Lower leg skin (tissue), 4 donors: ENCODE measurements around the gene RFK. TPM values are rescaled to one million over a fixed set of nuclear protein-coding genes. Genes with fewer than 3 reads are reported as not detected.
"Not testable (repeated sequence)": the region's sequence is repeated elsewhere in the genome, so short reads cannot be mapped to it uniquely, and the experiment has no call there.

ENCODE experiments used
- DNase-seq, 2 donors: peaks; one replicate each; pipeline ENCODE4 v3.0.0-alpha.2; 2019; ENCODE audit warnings: low spot score in 2 of 2
- H3K4me3 ChIP-seq: fragments of 200-600 bp; sonication (generic); 2 replicates; pipeline ENCODE4 v1.5.1; 2017; ENCODE audit warnings: mild to moderate bottlenecking, low read depth; ENCODE audit not compliant: poor library complexity, severe bottlenecking
- CTCF ChIP-seq, 3 donors: fragments of 450-650 bp; IDR thresholded peaks; one replicate each; pipeline ENCODE4 v1.5.1; 2016; ENCODE audit warnings: antibody characterized with exemption in 3 of 3, mild to moderate bottlenecking in 3 of 3, moderate library complexity in 2 of 3
- POLR2A ChIP-seq, 2 donors: fragments of 450-650 bp; IDR thresholded peaks; one replicate each; pipeline ENCODE4 v1.6.1; 2016 to 2017; ENCODE audit warnings: antibody characterized with exemption in 2 of 2, mild to moderate bottlenecking in 1 of 2, moderate library complexity in 1 of 2
- WGBS, 2 donors: methylation state at CpG; one replicate each; pipeline ENCODE4 v1.1.5; 2018; 5-methylcytosine and 5-hydroxymethylcytosine counted together
- intact Hi-C: fragments of 100-400 bp; cut with DNase I; formaldehyde crosslinking; loops from one replicate; pipeline ENCODE4 v1.15.0; 2023; ENCODE audit warnings: low total_unique reads
- total RNA-seq, 4 donors: library from RNA; depleted of rRNA; stranded (reverse); fragments of >200 nt; gene quantifications; one replicate each; pipeline ENCODE4 v1.1.0, GENCODE V29; 2016

Gene RFK
- total RNA-seq: 10 to 100 TPM; 10.8 to 20.4 (median 14.1) TPM

DNA sequence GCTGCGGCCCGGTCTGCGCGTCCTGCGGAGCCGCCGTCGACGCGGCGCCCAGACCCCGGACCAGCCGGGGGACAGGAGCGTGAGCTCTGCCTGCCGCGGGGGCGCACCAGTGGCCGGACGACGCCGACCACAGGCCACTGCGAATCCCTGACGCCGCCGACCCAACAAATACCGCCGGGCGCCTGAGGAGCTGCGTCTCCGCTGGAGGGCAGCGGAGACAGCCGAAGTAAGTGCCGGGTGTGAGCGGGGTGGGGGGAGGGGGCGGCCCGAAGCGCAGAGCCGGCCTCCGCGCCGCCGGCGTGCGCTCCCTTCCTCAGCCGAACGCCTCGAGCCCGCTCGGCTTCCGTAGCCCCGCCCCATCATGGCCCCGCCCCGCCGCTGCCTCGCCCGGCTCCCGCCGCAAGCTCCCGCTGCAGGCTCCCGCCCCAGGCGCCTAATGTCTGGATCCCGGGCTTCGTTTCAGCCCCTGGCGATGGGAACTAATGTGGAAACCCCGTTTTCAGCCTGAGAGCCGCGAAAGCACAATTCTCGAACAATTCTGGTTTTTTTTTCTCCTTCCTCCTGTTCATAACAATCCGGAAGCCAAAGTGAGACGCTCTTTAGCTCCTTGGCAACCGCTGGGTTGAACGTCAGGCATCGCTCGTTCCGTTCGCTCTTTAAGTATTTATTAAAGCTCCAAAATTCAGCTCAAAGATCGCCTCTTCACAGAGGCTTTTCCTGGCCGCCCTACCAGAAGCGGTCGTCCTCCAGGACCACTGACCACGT is at the start of gene RFK:
Gene RFK, minus strand, starts transcription at position 232 of the 765 bp plus-strand sequence. CDS start 255 bp downstream, outside the sequence.
- WGBS, 2 donors: 0 to 1% methylated on average over 35 to 40 of the region's 81 CpGs
- intact Hi-C loops: no loop called here
- peak; percentile 86 to 99 for DNase-seq
- H3K4me3 ChIP-seq: peak within 1 kb of the TSS; percentile 93
- no peak for TF ChIP-seq POLR2A (IDR thresholded peaks at IDR 0.05)
- TF ChIP-seq CTCF (IDR thresholded peaks at IDR 0.05): no peak

- no peak for TF ChIP-seq CTCF (IDR thresholded peaks at IDR 0.05)
- TF ChIP-seq POLR2A (IDR thresholded peaks at IDR 0.05): no peak
- H3K4me3 ChIP-seq: no peak overlapping the region
- DNase-seq: no peak
- intact Hi-C loops: no loop called here
- WGBS, 2 donors: 65 to 71% methylated on average over 3 of the region's 3 CpGs
Observed at GRCh38 chr9:76443887-76444286, 49.7 kb upstream of the RFK start.

- 88% methylated on average over 10 of the region's 10 CpGs for WGBS, 2 donors
- no peak for TF ChIP-seq POLR2A (IDR thresholded peaks at IDR 0.05)
- no peak for TF ChIP-seq CTCF (IDR thresholded peaks at IDR 0.05)
- DNase-seq: peak in 1 of 2 donors; percentile 40
Observed at GRCh38 chr9:76441551-76442322, 47.5 kb upstream of the RFK start.

DNA sequence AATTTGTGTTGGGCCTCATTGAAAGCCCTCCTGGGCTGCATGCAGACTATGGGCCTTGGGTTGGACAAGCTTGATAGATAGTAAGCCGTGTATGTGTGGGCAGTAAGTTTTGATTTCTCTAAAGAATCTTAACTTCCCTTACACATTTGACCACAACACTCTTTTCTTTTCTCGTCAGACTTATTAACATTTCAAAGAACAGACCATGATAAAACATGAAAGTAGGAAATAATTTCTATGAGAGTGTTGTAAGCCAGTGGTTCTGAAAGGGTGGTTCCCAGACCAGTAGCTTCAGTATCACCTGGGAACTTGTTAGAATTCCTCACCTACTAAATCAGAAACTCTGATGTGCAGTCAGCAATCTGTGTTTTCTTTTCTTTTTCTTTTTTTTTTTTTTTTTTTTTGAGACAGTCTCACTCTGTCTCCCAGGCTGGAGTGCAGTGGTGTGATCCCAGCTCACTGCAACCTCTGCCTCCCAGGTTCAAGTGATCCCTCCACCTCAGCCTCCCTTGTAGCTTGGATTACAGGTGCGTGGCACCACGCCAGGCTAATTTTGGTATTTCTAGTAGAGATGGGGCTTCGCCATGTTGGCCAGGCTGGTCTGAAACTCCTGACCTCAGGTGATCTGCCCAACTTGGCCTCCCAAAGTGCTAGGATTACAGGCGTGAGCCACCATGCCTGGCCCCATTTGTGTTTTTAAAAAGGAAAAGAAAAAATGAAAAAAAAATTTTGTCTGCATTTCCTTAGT is 44.8 kb upstream of the RFK start:
- DNase-seq: peak in 1 of 2 donors; percentile 56
- TF ChIP-seq POLR2A (IDR thresholded peaks at IDR 0.05) (no peak), CTCF (IDR thresholded peaks at IDR 0.05) (no peak)
- WGBS, 2 donors: 86 to 92% methylated on average over 6 of the region's 6 CpGs
- intact Hi-C loops: no loop called here
- no peak overlapping the region for H3K4me3 ChIP-seq

More at GRCh38 chr9:76441551-76442322, 47.5 kb upstream of the RFK start:
- H3K4me3 ChIP-seq: no peak overlapping the region
- intact Hi-C loops: no loop called here

GRCh38 chr9:76437017-76437699 is 42.9 kb upstream of the RFK start:
- intact Hi-C loops, H3K4me3 ChIP-seq, DNase-seq: not testable (repeated sequence)
- 82 to 88% methylated on average over 9 of the region's 9 CpGs for WGBS, 2 donors

GRCh38 chr9:76434897-76435296 is 40.7 kb upstream of the RFK start:
- intact Hi-C loops, H3K4me3 ChIP-seq: not testable (repeated sequence)
- DNase-seq: peak in 1 of 2 donors; percentile 36
- 91% methylated on average over 6 of the region's 6 CpGs for WGBS, 2 donors
